Activated CD4-positive, alpha-beta T cell treated with anti-CD3 and anti-CD28 coated beads, Interleukin-2, Interleukin-6, amounts not matched to agents 100 ng/mL and 50 ng/mL, durations not matched to agents 16 hours and 8 hours (primary cell): ENCODE data around the gene CRYBA2.

Source experiments
- DNase-seq: peaks from one replicate; pipeline ENCODE4 v3.0.0-alpha.2; 2020

The CRYBA2 gene

DNA sequence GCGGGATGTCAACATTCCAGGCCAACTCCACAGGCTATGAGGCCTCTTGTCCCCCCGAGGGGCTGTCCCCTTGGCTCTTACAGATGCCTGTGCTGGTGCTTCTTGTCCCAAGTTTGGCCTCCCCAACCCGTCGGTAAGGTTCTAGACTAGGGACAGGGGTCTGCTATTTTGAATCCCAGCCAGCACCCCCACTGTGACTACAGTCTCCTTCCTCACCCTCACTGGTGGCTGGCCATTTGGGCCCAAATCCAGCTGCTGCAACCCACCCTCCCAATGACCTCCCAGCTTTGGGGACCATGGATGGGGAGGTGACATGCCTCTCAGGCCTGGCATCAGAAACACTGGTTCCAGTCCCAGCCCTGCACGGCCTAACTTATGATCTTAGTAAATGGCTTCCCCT, 29.4 kb upstream of the CRYBA2 start:
- no peak for DNase-seq

DNA sequence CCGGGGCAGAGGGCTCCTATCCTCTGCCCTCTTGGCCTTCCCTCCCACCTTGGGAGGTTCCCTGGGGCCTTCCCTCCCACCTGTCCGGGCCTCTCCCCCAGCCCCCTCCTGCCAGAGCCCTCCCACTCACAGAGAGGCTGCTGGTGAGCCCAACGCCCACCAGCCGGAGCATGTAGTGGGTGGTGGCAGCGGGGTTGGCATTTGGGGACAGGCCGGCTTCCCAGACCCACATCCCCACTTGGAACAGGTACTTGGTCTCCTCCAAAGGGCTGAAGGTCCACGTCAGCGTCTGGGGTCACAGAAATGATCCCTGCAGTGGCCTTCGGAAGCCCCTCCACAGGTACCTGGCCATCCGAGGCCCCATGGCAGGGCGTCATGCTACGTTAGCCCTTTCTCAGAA, 28.8 kb upstream of the CRYBA2 start:
- no peak for DNase-seq

DNA sequence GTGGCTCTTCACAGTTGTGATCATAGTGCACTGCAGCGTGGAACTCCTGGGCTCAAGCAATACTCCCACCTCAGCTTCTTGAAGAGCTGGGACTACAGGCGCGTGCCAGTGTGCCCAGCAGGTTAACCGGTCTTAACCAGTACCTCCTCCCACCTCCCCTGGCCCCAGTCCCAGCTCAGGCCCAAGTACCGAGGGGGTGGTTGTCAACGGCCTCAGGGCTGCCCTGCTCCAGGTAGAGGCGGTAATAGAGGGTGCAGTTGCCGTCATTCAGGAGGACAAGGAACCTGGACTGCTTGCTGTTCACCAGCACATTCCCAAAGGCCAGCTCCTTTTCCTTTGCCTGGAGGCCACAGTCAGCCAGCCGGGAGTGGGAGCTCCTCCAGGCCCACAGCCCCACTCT, 28.4 kb upstream of the CRYBA2 start:
- DNase-seq = no peak

DNA sequence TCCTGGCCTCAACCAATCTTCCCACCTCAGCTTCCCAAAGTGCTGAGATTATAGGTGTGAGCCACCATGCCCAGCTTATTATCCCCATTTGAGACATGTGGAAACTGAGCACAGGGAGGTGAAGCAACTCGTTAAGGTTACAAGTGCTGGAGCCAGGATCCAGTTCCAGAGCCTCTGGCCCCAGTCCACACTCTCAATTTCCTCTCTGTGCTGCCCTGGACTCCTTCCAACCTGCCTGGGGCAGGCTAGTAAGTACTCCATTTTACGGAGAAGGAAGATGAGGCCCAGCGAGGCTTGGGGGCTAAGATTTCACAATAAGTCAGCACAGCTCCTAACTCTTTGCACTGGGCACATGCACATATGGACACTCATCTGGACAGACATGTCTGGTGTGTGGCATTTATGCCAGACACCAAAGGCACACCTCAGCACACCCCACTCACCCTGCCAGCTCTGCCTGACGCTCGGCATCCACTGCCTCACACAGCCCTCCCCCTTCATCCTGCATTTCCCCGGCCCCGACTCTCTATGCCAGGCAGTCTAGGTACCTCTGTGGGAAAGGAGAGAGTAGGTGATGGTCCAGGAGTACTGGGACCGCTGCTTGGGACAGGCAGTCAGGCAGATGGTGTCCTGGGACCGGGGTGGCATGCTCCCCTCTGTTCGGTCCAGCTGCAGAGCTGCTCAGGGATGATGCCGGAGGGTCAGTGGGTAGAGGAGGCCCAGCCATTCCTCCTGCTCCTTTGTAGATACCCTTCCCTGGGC, 27.6 kb upstream of the CRYBA2 start:
- DNase-seq = no peak

DNA sequence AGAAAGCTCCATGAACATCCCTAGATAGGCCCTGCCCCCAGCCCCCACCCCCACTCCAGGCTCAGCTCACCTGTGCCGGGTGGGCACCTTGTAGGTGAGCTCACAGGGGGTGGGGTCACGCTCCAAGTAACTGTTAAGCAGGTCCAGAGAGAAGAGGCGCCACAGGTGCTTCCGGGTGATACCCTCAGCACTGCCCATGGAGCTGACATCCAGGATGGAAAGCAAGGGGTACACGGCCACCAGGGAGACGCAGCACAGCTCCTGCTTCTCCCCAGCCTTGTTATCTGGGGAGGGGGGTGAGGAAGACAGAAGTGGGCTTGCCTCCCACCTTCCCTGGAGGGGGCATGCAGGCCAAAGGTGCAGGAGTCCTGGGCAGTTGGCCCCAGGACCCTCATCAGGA, 26.2 kb upstream of the CRYBA2 start:
- no peak for DNase-seq

DNA sequence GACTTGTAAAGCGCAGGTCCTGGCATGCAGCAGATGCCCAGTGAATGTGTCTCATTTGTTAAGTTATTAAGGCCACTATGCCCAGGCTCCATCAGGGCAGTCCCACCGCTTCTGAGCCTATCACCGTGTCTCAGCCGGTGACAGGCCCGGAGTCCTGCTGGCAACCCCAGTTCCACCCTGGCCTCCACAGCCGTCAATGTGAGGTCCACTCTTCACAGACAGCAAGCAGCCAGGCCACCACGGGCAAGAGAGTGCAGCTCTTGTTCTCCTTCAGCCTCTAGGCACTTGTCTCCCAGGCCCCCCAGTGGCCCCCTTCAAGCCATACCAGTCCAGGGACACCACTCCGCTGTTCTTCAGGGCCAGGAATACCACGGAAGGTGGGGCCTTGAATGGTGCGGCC, 25.5 kb upstream of the CRYBA2 start:
- no peak for DNase-seq

DNA sequence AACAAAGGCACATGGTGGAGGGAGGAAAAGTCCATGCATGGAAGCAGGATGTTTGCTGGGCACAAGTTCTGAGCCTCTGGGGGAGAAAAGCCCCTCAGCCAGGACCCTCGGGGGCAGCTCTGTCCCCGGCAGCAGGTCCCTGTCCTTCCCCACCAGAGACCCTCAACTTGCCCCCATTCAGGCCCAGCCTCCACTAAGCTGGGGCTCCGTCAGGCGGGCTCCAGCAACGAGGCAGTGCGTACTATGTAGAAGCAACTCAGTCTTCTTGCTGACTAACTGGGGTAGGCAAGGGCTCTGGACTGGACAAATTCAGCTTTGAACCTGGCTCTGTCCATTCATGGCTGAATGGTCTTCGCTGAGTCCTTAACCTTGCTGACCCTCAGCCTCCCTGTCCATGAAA, 25.1 kb upstream of the CRYBA2 start:
- no peak for DNase-seq

DNA sequence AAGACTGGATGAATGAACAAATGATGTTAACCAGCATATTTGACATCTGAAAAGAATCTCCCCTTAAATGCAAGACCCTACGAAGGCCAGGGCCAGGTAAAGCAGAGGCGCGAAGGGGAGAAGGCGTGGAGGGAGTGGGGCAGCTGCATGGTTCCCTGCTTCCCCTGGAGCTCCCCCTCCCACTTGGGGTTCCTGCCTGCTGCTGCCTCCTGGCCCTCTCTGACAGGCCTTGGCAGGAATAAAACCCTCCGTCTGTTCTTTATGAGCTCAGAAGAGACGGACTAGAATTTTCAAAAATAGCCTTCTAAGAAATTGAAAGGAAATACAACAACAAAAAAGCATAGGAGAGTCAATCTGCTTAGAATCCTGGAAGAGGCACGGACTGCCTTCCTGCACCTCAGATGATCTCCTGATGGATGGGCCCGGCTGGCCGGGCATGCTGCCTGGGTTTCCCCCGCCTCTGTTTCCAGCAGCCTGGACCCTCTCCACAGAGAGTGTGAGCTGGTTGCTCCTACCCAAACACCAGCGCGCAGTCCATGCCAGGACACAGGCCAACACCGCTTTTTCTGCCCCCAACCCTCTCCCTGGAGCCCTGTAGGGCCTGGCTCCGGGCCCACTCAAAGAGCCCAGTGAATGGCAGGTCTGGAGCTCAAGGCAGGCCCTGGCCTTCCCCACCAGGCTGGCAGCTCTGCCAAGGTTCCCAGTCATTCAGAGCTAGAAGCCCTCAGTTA, 24.1 kb upstream of the CRYBA2 start:
- DNase-seq = no peak

DNA sequence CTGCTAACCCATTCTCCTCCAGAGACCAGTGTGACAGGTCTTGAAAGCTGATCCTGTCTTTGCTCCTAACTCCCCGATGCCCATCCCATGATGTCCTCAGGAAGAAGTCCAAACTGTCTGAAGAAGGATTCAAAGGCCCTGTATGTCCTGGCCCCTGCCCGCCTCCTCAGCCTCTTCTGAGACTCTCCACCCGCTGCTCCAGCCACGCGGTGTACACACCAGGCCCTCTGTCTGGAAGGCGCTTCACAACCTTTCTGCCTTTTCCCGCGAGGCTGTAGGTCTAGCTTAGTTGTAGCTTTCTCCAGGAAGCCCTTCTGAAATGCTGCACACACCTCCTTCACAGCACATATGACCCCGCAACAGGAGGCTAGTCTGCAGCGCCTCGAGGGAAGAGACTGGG, 23.5 kb upstream of the CRYBA2 start:
- DNase-seq = no peak

DNA sequence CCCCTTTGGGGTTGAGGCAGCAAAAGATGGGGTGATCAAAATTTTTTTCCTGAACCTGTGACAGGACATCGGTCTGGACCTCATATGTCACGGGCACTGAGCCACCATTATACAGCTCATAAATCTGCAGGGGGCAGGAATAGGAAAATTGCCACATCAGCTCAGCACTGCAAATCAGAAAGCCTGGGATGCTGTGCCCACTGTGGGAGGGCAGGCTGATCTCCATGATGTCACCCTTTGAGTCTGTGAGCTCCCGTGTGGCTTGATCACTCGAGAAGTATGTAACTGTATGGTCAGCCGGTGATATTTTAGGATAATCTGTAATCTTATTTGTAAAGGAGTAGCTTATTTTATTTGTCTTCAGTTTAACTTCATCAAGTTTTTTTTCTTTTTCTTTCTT, 17.7 kb upstream of the CRYBA2 start:
- DNase-seq = no peak

DNA sequence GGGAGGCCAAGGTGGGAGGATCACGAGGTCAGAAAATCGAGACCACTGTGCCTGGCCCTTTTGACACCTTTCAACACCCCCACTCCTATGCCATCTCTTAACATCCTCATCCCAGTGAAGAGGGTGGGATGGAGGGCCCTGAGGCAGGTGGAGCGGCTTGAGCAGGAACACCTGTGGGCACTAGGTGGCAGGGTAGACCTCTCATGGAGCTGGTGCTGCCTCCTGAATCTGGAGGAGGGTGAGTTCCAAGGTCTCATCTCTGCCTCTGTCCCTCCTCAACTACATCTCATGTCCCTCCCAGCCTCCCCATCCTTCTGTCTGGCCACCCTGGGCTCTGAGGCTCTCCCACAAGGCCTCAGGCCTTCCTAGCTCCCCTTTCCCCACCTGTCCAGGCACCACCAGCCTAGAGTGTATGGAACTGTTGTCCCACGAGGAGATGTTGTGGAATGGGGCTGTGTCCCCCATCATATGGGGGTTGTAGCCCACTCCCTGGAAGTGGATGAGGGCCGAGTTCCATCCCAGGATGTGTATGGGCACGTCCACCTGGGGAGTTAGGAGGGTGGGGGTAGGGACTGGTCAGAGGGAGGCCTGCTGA, 17.0 kb upstream of the CRYBA2 start:
- peak; percentile 23 for DNase-seq

DNA sequence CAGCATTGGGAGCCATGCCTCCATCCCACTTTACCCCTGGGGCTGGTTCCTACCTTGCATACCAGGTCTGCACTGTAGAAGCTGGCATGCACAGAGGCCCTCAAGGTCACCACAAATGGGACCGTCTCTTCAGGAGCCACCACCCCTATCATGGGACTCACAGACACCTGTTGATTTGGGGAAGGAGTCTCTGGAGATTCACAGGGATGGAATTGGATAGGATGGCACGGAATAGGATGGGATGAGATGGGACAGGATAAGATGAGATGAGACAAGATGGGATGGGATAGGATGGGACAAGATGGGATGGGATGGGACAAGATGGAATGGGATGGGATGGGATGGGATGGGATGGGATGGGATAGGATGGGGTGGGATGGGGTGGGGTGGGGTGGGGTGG, 16.1 kb upstream of the CRYBA2 start:
- DNase-seq = no peak

DNA sequence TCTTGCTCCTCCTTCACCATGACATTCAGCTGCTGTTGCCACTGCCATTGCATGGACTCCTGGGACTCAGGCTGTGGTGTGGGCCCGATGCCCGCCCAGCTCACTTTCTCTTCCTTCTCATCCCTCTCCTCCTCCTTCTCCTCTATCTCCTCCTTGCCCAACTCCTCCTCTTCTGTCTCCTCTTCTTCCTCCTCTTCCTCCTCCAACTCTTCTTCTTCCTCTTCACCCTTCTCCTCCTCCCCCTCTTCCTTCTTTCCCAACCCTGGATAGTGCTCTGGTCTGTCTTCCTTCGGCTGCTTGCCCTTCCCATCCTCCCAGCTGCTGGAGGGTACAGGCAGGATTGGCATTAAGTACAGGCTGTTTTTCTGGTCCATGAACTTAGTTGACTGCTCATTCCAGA, 10.8 kb upstream of the CRYBA2 start:
- no peak for DNase-seq

DNA sequence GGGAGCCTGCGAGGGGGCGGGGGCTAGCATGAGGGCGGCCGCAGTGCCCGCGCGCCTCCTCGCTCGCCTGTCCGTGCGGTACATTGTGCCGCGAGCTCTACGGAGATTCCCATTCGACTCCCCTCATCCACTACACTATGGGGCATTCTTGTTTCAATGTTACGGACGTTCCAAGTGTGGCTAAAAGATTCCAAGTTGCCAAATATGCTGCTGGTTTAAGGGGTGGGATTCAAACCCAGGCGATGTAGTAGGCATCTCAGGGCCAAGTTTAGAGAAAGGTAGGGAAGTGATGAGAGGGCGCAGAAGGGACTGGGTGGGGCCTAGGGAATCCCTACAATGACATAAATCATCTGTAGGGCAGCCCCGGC, 10.0 kb upstream of the CRYBA2 start:
- DNase-seq = no peak

DNA sequence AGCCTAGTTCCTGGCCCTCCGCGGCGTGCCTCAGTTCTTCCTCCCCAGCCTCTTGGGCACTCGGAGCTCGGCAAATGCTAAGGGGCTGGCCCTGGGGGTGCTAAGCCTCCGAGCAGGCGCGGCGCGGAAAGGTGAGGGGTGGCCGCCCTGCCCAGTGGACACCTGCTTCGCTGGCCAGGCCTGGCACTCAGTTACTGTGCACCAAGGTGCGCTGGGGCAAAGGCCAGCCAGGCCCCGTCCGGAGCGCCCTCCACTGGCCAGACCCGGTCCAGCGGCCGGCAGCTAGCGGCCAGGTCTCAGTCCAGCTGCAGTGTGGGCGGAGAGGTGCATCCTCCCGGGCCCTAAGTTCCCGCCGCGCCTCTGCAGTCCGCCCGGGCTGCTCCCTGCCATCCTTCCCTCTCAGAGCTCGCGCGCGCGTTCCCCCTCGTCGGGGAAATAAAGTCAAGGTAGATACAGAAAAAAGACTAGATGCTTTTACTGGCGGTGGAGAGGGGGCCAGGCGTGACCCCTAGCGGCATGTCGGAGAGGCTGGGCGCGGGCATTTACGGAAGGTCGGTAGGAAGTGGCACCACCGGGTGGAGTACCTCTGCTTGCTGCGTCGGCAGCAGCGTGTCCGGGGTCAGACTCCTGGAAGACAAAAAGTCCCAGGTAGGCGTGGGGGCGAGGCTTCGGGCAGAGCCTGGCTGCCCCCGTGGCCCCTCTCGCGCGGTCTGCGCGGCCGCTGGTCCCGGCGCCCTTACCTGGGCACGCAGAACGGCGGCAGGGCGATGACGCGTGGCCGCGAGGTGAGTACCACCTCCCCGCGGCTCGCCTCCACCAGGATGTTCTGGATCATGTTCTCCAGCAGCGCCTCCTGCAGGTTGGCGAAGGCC, 9.4 kb upstream of the CRYBA2 start:
- DNase-seq = peak; percentile 51

DNA sequence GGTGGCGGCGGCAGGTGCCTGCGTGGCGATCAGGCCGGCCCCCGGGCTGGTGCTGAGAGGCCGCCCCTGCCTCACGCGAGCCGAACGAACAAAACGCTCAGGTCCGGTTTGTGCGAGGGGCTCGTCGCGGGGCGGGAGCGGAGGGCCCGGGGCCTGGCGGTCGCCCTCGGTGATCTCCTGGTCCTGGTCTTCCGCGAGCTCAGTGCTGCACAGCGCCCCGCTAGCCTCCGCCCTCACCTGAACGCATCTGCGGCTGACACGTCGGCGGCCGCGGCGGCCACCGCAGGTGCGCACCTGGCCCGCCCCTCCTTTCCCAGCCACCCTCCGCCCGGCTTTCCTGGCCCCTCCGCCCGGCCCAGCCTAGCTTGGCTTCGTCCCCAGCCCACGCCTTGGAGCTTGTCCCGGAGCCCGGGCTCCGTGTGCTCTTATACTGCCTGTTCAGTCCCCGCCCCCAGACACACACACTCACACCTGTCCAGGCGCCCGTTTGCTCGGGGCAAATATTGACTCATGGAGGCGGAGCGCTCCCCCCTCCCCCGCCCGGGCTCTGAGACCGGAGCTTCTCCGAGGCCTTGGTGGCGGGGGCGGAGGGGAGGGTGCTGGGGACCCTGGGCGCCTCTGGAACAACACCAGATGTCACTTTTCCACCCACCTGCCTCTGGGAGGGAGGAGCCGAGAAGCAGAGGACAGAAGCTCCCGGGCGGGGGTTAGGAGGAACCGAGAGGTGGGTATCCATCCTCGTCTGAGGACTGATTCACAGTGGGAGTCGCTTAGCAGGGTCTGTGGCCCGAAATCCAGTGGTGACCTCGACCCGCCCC, 8.6 kb upstream of the CRYBA2 start:
- DNase-seq = no peak

DNA sequence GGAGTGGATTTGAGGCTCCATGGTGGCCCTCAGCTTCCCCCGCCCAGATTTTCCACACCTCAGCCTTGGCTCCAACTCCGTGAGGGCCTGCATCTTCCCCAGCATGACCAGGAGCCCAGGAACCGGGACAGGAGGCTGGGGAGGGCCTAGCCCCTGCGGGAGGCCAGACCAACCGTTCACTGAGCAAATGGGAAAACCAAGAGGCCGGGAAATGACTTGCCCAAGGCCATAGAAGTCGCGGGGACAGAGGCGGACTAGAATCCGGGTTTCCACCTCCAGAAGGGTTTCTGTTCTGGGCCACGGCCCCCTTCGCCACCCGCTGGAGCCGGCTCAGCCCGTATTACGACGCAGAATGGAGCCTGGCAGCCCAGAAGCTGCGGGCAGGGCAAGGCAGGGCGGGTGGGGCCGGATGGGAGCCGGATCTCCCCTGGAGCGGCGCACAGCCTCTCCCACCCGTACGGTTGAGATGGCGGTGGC, 7.9 kb upstream of the CRYBA2 start:
- no peak for DNase-seq

DNA sequence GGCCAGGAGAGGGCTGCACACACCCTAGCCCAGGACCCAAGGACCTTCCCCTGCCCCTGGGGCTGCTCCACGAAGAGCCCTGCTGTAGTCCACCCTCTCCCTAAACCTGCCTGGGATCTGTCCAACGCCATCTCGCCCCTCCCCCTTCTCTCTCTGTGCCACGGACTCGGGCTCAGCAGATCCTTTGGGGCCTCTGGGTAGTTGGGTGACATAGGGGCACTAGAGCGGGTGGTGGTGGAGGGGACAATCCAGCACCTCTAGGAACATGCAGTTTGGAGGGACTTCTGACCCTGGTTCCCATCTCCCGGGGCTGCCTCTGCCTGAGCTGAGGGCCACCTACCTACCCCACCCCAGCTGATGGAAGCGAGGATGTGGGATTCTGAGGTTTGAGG, 7.3 kb upstream of the CRYBA2 start:
- DNase-seq = no peak

DNA sequence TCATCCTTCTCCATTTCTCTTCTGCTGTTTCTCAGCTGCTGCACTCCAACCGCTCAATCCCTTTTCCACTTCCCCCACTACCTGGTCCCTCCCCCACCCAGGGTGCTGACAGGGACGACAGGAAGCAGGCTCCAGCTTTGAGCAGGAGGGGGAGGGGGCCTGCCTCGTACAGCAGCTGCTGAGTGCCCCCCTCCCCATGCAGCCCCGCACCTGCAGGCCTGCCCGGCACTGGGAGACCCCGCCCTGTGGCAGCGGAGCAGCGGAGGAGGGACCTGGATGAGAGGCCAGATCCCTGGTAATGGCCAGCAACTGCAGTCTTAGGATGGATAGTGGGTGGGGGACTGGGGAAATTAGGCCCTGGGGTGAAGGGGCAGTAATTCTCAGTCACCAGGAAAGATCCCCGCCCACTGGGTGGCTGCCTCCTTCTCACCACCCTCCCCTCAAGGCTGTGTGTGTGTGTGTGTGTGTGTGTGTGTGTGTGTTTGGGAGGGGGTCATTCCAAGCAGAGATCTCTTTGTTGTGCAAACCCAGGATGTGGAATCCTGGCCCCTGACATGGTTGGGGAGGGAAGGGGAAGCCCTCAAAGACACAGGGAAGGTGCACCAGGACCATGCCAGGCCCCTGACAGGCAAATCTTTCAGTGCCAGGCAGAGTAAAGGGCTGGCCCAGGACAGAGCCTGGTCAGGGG, 6.8 kb upstream of the CRYBA2 start:
- DNase-seq = no peak

DNA sequence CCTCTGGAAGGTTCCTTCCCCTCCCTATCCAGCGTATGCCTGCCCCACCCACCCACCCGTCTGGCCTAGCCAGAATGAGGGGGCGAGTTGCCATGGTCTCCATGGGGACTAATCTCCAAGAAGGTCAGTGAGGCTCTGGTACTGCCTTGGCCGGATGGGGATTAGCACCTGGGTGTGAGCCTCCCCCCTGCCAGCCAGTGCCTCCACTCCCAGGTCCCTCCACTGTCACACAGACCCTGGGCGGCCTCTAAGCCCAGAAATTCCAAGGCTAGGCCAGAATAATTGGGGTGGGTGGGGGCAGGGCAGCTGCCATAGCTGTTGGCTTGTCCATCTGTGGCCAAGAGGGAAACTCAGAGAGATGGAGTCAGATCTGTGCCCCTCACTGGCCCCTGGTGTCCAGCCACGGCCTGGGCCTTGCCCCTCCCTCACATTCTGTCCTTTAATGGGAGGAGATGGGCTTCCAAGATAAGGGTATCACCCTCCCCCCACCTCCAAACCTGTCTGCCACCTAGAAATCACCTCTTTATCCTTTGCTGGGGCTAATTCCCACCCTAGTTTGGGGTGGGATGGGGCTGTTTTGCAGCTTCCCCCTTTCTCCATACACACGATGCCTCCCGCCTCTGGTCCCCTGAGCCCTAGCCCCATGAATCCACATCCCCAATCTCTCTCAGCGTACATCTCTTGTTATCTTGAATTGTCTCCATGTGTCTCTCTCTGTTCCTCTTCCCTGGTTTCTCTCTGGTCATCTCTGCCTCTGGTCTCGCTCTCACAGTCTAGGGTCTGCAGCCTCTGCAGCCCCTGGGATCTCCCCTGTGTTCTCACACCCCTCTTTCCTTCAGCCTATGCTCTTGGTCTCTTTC, 6.0 kb upstream of the CRYBA2 start:
- DNase-seq = no peak
